Activated CD8-positive, alpha-beta memory T cell treated with anti-CD3 and anti-CD28 coated beads for 48 hours (primary cell): ENCODE measurements around the gene HBB.
"Not testable (repeated sequence)": the region's sequence is repeated elsewhere in the genome, so short reads cannot be mapped to it uniquely, and the experiment has no call there.

Source experiments
- DNase-seq, 3 experiments: peaks; one replicate each; pipeline ENCODE4 v3.0.0-alpha.2; 2020; ENCODE audit warnings: low read depth in 2 of 3, low spot score in 2 of 3

The HBB gene

DNA sequence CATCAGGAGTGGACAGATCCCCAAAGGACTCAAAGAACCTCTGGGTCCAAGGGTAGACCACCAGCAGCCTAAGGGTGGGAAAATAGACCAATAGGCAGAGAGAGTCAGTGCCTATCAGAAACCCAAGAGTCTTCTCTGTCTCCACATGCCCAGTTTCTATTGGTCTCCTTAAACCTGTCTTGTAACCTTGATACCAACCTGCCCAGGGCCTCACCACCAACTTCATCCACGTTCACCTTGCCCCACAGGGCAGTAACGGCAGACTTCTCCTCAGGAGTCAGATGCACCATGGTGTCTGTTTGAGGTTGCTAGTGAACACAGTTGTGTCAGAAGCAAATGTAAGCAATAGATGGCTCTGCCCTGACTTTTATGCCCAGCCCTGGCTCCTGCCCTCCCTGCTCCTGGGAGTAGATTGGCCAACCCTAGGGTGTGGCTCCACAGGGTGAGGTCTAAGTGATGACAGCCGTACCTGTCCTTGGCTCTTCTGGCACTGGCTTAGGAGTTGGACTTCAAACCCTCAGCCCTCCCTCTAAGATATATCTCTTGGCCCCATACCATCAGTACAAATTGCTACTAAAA lies at the start of gene HBB:
Gene HBB (minus strand): TSS at position 340 of the 579 bp plus-strand sequence. CDS start 50 bp downstream, at position 290.
- no peak for DNase-seq

DNA sequence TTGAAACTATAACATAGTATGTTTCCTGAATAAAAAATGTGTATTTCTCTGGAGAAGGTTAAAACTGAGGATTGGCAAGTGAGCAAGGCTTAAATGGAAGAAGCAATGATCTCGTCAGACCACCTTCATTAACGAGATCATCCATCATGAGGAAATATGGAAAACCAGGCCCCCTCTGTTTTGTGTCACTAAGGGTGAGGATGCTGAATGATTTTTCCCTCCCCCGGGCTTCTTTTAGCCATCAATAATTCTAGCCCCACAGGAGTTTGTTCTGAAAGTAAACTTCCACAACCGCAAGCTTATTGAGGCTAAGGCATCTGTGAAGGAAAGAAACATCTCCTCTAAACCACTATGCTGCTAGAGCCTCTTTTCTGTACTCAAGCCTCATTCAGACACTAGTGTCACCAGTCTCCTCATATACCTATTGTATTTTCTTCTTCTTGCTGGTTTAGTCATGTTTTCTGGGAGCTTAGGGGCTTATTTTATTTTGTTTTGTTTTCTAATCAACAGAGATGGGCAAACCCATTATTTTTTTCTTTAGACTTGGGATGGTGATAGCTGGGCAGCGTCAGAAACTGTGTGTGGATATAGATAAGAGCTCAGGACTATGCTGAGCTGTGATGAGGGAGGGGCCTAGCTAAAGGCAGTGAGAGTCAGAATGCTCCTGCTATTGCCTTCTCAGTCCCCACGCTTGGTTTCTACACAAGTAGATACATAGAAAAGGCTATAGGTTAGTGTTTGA lies 48.7 kb upstream of the HBB start:
- no peak for DNase-seq

DNA sequence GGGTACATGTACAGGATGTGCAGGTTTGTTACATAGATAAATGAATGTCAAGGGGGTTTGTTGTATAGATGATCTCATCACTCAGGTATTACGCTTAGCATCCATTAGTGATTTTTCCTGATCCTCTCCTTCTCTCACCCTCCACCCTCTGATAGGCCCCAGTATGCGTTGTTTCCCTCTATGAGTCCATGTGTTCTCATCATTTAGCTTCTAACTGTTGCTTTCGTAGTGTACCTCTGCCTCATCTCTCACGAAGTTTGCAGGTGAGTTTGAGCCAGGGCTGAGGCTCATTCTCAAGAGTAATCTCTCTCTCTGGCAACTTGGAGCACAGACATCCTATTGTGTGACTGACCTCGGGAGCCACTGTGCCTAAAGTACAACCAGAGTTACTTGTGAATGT lies 47.5 kb upstream of the HBB start:
- no peak for DNase-seq

DNA sequence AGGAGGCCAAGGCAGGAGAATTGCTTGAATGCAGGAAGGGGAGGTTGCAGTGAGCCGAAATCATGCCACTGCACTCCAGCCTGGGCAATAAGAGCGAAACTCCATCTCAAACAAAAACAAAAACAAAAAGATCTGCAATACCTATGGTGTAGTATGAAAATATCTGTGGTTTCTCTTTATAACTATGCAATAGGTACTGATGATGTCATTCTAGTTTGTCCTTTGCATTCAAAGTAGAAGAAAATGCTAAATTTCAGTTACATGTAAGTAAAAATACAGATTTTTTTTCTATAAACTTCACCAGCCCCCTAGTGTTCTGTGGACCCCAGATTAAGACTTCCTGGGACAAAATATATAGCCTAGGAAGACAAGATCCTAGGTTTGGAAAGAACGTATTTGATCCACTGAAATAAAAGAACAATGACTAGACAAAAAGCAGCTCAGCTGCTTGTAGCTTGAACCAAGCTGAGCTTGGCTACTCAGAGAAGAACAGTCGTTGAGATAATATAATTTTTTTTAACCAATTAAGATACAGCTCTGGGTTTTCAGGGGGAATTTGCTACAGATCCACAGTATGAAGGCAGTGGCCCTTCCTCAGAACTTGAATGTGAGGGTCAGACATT lies 45.6 kb upstream of the HBB start:
- DNase-seq = no peak

DNA sequence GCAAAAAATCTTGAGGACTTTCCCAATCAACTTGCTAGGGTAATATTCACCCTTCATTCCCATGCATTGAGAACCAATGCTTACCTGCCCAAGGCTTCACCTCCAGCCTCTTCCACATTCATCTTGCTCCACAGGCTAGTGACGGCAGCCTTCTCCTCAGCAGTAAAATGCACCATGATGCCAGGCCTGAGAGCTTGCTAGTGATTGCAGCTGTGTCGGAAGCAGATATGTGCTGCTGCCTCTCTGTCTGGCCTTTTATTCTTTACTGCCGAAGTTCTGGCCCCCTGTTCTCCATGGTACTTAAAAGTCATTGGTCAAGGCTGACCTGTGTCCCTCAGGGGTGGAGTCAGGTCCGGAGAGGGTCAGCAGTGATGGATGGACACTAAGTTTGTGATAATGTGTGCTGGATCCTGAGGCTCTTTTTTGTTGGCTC lies 42.9 kb upstream of the HBB start, which contains the start of gene HBE1:
Gene HBE1 (minus strand): TSS at position 231 of the 433 bp plus-strand sequence. CDS start 55 bp downstream, at position 176.
- DNase-seq = no peak

DNA sequence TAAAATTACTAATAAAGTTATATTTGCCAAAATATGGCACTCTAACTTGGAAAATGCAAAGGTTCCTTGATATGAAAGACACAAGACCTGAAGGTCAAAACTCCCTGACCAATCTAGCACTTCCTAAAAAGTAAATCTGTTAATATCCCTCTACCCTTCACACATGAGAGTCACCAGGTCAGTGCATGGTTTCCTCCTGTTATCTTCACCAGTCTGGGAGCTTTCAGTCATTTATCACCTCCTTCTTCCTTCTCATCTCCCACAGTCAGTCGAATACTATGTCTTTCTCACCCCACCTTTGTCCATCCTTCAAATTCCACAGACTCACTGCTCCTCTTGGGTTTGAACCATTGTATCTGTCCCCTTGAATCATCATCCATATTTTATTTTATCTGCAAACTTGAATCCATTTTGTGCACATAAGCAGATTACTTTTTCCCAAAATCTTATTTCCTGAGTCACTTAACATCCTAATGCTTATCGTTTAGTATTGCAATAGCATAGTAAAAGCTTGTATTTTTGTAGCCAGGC lies 40.2 kb upstream of the HBB start:
- no peak for DNase-seq

DNA sequence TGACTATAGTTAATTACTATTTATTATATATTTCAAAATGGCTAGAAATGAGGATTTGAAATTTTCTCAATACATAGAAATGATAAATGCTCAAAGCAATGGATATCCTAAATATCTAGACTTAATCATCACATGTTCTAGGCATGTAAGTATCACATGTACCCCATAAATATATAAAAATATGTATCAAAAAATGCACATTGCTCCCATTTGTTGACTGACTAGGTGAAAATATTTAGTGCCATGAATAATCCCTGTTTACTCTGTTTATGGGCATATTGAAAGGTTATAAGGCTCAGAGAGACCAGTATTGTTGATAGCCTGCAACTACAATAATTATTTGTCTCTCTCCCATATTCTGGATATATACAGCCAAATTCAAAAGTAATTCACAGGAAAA lies 39.7 kb upstream of the HBB start:
- no peak for DNase-seq

DNA sequence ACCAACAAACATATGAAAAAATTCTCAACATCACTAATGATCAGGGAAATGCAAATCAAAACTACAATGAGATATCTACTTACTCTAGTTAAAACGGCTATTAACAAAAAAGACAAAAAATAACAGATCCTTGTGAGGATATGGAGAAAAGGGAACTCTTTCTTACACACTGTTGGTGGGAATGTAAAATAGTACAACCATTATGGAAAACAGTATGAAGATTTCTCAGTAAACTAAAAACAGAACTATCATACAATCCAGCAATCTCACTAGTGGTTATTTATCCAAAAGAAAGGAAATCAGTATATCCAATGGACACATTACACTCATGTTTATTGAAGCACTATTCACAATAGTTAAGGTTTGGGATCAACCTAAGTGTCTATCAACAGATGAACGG lies 39.0 kb upstream of the HBB start:
- DNase-seq = no peak

DNA sequence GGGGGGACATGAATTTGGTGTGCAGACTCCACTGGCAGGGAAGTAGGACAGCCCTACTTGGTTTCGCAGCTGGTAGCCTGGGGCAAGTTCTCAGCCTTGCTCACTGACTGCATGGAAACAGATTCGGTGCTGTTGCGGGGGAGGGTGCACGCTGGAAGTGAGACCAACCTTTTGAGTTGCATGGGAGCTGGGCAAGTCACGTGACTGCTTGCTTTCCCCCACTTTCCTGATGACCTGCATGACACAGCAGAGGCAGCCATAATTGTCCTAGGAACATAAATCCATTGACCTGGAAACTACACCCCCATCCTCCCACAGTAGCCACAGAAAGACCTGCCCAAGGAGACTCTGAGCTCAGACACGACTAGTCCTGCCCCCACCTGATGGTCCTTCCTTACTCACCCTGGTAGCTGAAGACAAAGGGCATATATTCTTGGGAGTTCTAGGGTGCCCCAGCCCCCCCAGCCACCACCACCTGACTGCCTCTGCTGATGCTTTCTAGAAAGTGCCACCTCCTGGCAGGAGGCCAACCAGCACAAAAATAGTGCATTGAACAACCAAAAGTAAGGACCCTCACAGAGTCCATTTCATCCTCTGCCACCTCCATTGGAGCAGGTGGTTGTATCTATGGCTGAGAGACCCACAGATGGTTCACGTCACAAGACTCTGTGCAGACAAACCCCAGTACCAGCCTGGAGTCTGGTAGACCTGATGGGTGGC lies 31.8 kb upstream of the HBB start:
- DNase-seq = no peak

DNA sequence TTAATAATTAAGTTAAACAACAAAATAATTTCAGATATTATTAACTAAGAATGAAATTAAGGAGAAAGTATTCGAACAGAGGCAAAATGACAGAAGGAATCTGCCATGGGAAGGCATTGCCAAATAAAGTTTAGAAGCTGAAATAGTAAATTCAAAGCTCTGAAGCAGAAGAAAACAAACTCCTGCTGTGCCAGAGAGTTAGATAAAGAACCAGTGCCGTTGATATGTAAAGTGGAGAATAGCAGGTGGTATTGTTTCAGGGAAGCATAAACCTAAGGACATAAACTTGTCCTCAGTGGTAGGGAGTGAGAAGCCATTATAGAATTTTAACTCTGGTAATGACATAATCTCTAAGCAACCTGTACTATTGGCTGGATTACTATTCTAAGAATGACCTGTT lies 30.4 kb upstream of the HBB start:
- DNase-seq = no peak

DNA sequence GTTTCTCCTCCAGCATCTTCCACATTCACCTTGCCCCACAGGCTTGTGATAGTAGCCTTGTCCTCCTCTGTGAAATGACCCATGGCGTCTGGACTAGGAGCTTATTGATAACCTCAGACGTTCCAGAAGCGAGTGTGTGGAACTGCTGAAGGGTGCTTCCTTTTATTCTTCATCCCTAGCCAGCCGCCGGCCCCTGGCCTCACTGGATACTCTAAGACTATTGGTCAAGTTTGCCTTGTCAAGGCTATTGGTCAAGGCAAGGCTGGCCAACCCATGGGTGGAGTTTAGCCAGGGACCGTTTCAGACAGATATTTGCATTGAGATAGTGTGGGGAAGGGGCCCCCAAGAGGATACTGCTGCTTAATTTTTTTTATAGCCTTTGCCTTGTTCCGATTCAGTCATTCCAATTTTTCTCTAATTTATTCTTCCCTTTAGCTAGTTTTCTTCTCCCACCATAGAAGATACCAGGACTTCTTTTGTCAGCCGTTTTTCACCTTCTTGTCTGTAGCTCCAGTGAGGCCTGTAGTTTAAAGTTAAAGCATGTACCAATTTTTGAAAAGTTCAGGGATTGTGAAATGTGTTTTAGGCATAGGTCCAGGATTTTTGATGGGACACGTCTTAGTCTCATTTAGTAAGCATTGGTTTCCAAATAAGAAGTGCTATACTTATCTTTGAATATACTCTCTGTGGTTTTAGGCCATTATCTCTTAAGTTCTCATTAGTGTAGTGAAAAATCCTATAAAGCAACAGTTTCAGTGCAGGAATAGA lies 28.0 kb upstream of the HBB start, which contains the start of gene HBG2:
Gene HBG2 (minus strand): TSS at position 136 of the 768 bp plus-strand sequence. CDS start 53 bp downstream, at position 83.
- DNase-seq = not testable (repeated sequence)

DNA sequence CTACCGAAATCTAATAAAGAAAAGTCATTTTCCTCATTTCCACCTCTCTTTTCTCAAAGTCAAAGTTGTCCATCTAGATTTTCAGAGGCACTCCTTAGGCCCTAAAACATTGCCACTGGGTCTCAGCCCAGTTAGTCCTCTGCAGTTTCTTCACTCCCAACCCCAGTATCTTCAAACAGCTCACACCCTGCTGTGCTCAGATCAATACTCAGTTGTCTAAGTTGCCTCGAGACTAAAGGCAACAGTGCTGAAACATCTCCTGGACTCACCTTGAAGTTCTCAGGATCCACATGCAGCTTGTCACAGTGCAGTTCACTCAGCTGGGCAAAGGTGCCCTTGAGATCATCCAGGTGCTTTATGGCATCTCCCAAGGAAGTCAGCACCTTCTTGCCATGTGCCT lies 27.2 kb upstream of the HBB start:
- not testable (repeated sequence) for DNase-seq

DNA sequence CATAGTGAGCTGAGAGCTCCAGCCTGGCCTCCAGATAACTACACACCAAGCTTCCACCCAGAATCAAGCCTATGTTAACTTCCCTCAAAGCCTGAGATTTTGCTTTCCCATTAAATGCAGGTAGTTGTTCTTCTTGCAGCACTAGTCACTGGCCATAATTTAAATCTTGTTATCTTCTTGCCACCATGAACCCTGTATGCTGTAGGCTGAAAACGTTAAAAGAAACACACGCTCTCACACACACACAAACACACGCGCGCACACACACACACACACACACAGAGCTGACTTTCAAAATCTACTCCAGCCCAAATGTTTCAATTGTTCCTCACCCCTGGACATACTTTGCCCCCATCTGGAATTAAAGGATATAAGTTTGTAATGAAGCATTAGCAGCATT lies 26.6 kb upstream of the HBB start:
- DNase-seq = not testable (repeated sequence)

DNA sequence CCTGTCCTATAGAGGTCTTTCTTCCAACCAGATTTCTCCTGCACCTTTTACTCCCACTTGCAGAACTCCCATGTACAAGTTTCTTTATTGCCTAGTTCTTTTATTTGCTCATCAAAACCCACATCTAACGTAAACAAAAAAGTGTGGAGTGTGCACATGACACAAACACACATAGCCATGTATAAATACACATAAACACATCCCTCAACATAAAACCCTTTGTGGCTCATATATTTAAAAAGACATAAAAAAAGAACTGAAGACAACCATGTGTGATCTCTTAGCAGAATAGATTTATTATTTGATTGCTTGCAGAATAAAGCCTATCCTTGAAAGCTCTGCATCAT lies 26.0 kb upstream of the HBB start:
- DNase-seq = no peak

DNA sequence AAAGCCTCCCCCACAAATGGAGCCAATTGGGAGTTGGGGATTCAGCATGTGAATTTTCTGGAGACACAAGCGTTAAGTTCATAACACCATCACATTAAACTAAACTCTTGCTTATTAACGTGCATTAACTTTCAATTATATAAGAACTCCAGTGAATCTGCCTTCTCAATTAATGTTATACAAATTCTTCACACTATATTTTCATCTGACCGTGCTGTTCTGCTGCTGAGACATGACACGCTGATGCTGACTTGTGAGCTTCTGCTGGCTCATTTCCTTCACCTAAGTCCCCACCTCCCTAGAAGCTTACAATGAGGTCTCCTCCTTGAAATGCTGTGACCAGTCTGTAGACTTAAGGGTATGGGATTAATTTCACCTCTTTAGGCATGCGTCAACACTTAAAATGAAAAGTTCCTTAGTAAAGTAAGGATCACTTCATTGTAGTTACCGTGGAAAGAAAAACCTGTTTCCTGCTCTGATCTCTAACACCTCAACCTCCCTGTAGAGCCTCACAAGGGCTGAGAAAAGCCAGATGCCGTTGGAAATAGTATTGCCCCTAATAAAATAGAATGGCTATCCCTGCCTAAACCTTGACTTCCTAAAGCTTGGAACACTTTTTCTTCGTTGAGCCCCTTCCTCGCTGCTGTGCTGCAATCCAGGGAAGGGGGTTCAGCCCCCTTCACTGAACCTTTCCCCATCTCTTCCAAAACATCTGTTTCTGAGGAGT lies 25.5 kb upstream of the HBB start:
- no peak for DNase-seq

DNA sequence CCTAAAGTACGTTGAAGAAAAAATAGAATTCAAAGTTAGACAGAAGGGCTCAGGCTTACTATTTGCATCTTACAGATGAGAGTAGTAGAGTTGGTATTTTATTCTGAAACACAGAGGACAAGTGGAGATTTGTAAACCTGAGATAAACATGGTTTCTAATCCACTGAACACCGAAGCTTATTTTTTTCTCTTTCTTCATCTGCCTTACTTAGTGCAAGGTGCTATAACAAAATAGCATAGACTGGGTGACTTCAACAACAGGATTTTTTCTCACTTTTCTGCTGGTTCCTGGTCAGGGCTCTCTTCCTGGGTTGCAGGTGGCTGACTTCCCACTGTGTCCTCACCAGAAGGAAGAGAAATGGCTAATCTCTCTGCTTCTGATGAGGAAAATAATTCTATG lies 24.9 kb upstream of the HBB start:
- DNase-seq = no peak

DNA sequence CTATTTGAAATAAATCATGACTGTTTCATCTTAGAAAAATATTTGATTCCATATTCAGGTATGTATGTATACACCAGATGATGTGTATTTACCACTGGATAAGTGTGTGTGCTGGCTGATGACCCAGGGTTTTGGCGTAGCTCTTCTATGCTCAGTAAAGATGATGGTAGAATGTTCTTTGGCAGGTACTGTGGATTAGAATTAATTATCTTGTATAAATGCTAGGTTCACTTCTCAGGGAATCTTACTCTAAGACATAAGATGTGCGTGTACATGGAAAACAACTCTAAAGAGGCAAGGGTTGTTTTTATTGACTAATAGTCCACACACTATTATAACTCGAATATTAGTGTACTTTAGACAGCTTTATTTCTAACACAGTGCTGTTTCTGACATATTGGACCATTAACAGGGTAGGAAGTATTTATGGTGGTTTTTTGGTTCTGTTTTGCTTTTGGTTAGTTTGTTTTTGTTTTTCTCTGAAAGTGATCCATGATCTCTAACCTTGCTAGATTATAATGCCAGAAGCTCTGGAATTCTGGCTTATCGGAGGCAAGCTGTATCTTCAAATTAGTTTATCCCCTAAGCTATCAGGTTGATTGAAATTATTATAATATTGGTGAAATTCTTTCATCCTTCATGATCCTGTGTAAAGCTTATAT lies 23.8 kb upstream of the HBB start:
- no peak for DNase-seq

DNA sequence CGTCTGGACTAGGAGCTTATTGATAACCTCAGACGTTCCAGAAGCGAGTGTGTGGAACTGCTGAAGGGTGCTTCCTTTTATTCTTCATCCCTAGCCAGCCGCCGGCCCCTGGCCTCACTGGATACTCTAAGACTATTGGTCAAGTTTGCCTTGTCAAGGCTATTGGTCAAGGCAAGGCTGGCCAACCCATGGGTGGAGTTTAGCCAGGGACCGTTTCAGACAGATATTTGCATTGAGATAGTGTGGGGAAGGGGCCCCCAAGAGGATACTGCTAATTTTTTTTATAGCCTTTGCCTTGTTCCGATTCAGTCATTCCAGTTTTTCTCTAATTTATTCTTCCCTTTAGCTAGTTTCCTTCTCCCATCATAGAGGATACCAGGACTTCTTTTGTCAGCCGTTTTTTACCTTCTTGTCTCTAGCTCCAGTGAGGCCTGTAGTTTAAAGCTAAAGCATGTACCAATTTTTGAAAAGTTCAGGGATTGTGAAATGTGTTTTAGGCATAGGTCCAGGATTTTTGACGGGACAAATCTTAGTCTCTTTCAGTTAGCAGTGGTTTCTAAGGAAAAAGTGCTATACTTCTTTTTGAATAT lies 23.0 kb upstream of the HBB start, which contains the start of gene HBG1:
Gene HBG1 (minus strand): TSS at position 51 of the 590 bp plus-strand sequence. CDS start 53 bp downstream, outside the sequence.
- DNase-seq = not testable (repeated sequence)

DNA sequence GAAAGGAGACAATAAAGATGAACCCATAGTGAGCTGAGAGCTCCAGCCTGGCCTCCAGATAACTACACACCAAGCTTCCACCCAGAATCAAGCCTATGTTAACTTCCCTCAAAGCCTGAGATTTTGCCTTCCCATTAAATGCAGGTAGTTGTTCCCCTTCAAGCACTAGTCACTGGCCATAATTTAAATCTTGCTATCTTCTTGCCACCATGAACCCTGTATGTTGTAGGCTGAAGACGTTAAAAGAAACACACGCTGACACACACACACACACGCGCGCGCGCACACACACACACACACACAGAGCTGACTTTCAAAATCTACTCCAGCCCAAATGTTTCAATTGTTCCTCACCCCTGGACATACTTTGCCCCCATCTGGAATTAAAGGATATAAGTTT lies 21.6 kb upstream of the HBB start:
- not testable (repeated sequence) for DNase-seq
